ENCODE data around the gene FOLH1.
"Not testable (repeated sequence)": the region's sequence is repeated elsewhere in the genome, so short reads cannot be mapped to it uniquely, and the experiment has no call there.

- TF ChIP-seq, protein P1, sequence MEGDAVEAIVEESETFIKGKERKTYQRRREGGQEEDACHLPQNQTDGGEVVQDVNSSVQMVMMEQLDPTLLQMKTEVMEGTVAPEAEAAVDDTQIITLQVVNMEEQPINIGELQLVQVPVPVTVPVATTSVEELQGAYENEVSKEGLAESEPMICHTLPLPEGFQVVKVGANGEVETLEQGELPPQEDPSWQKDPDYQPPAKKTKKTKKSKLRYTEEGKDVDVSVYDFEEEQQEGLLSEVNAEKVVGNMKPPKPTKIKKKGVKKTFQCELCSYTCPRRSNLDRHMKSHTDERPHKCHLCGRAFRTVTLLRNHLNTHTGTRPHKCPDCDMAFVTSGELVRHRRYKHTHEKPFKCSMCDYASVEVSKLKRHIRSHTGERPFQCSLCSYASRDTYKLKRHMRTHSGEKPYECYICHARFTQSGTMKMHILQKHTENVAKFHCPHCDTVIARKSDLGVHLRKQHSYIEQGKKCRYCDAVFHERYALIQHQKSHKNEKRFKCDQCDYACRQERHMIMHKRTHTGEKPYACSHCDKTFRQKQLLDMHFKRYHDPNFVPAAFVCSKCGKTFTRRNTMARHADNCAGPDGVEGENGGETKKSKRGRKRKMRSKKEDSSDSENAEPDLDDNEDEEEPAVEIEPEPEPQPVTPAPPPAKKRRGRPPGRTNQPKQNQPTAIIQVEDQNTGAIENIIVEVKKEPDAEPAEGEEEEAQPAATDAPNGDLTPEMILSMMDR (conservative IDR thresholded peaks at IDR 0.05 in 1 of 2, IDR thresholded peaks at IDR 0.05 in 1 of 2; ENCODE audit: low read depth in 1 of 2, low read length in 2 of 2): not testable (repeated sequence)
- TF ChIP-seq EZH2 (IDR thresholded peaks at IDR 0.05; ENCODE audit: low read length, missing control alignments): not testable (repeated sequence)
Observed at GRCh38 chr11:49230001-49230400, 21.6 kb upstream of the FOLH1 start.
